Measurements from ENCODE around the gene RAPGEF1.

DNA sequence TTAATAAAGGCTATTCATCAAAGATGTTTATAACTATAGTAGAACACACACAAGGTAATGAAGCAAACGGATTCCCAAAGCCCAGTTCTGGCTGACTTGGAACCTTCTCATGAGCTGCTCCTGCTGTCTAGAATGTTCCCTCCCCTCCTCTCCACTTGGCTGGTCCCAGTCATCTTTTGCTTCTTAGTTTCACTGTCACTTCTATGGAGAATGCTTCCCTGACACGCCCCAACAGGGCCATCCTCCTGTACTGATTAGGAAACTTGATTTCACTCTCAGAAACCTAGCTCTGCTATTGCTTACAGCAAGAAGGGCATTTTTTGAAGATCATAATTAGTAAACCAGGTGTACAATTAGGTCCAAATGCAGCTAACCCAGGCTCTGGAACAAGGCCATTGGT lies 3.2 kb upstream of the RAPGEF1 start:
- TF ChIP-seq, protein P1, sequence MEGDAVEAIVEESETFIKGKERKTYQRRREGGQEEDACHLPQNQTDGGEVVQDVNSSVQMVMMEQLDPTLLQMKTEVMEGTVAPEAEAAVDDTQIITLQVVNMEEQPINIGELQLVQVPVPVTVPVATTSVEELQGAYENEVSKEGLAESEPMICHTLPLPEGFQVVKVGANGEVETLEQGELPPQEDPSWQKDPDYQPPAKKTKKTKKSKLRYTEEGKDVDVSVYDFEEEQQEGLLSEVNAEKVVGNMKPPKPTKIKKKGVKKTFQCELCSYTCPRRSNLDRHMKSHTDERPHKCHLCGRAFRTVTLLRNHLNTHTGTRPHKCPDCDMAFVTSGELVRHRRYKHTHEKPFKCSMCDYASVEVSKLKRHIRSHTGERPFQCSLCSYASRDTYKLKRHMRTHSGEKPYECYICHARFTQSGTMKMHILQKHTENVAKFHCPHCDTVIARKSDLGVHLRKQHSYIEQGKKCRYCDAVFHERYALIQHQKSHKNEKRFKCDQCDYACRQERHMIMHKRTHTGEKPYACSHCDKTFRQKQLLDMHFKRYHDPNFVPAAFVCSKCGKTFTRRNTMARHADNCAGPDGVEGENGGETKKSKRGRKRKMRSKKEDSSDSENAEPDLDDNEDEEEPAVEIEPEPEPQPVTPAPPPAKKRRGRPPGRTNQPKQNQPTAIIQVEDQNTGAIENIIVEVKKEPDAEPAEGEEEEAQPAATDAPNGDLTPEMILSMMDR (IDR thresholded peaks at IDR 0.05 in 8 of 11, conservative IDR thresholded peaks at IDR 0.05 in 3 of 11): no peak
- TF ChIP-seq POLR2AphosphoS5 (IDR thresholded peaks at IDR 0.05): no peak
- TF ChIP-seq POLR2A (IDR thresholded peaks at IDR 0.05): no peak

Measured in spleen (tissue), 7 donors.